DMS153 treated with DMSO at 0.1 percent for 48 hours (cell line): Measurements from ENCODE around the gene DIAPH2.
"Not testable (repeated sequence)": the region's sequence is repeated elsewhere in the genome, so short reads cannot be mapped to it uniquely, and the experiment has no call there.

Experiments
- DNase-seq: peaks from one replicate; lab custom pipeline; 2025; ENCODE audit not compliant: unreplicated experiment; lab: John Stamatoyannopoulos, UW

DIAPH2 gene

GRCh38 chrX:96715481-96715880, 30.8 kb downstream of the DIAPH2 start:
- no peak for DNase-seq

- no peak for DNase-seq
These were observed 34.7 kb downstream of the DIAPH2 start for GRCh38 chrX:96719161-96719875.

- DNase-seq = no peak
These were observed 36.7 kb downstream of the DIAPH2 start for GRCh38 chrX:96721354-96721753.

- no peak for DNase-seq
These were observed 38.1 kb downstream of the DIAPH2 start for GRCh38 chrX:96722781-96723180.

GRCh38 chrX:96729053-96729452, 44.4 kb downstream of the DIAPH2 start:
- no peak for DNase-seq

GRCh38 chrX:96729868-96730643, 45.4 kb downstream of the DIAPH2 start:
- DNase-seq = no peak

- DNase-seq = not testable (repeated sequence)
These were observed 46.4 kb downstream of the DIAPH2 start for GRCh38 chrX:96731000-96731399.

- no peak for DNase-seq
These were observed 58.9 kb downstream of the DIAPH2 start for GRCh38 chrX:96743367-96744073.

GRCh38 chrX:96752781-96753180, 68.1 kb downstream of the DIAPH2 start:
- no peak for DNase-seq

GRCh38 chrX:96753230-96753629, 68.6 kb downstream of the DIAPH2 start:
- no peak for DNase-seq

- DNase-seq = no peak
These were observed 71.8 kb downstream of the DIAPH2 start for GRCh38 chrX:96756491-96756890.

GRCh38 chrX:96761566-96761965, 76.9 kb downstream of the DIAPH2 start:
- DNase-seq = no peak

- DNase-seq = peak; percentile 3
These were observed 79.0 kb downstream of the DIAPH2 start for GRCh38 chrX:96763608-96764007.

- no peak for DNase-seq
These were observed 80.2 kb downstream of the DIAPH2 start for GRCh38 chrX:96764864-96765263.

- no peak for DNase-seq
These were observed 85.7 kb downstream of the DIAPH2 start for GRCh38 chrX:96770315-96770714.

GRCh38 chrX:96771486-96771885, 86.8 kb downstream of the DIAPH2 start:
- DNase-seq = no peak

- no peak for DNase-seq
These were observed 89.5 kb downstream of the DIAPH2 start for GRCh38 chrX:96774116-96774515.

GRCh38 chrX:96776966-96777365, 92.3 kb downstream of the DIAPH2 start:
- DNase-seq = no peak

GRCh38 chrX:96791559-96791958, 106.9 kb downstream of the DIAPH2 start:
- no peak for DNase-seq

GRCh38 chrX:96792047-96792446, 107.4 kb downstream of the DIAPH2 start:
- DNase-seq = no peak

- DNase-seq = no peak
These were observed 114.3 kb downstream of the DIAPH2 start for GRCh38 chrX:96798982-96799381.

GRCh38 chrX:96807318-96807717, 122.7 kb downstream of the DIAPH2 start:
- no peak for DNase-seq
